Hematopoietic multipotent progenitor cell treated with erythropoietin and hydrocortisone succinate and interleukin-3 and kit ligand, for 4 days (in vitro differentiated cells): Measurements from ENCODE around the gene KAT7.

Source experiments
- DNase-seq: peaks from one replicate; pipeline ENCODE4 v3.0.0-alpha.2; 2015

Gene KAT7

DNA sequence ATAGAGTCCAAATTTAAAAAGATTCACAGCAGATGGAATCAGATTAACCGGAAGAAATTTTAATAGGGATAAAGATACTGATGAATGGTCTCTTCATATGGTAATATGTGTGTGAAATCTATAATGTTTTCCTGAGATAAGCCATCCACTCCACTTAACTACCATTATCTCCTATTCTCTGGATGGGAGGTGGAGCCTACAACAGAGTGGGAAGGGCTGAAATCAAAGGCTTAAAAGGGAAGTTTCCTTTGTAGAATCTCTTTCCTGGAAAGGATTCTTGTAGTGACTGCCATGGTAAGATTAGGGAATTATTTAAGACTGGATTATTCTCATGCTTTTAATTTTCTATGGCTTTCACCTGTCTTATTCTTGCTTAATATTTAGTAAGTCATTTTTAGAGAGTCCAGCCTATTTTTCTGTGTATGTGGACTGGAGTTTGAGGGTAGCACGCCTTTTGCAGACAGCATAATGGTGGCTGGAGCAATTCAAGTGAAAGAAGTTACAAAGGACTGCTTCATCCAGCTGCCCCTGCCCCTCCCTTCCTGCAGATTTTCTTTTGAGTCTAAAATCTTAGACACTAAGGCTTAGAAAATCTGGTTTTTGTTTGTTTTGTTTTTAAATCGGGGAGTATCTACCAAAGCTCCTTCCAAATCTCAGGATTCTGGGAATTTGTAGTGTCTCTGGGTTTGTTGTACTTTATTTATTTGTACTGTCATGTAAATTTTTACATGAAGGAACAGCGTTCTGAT, 26.5 kb downstream of the KAT7 start:
- DNase-seq: no peak

DNA sequence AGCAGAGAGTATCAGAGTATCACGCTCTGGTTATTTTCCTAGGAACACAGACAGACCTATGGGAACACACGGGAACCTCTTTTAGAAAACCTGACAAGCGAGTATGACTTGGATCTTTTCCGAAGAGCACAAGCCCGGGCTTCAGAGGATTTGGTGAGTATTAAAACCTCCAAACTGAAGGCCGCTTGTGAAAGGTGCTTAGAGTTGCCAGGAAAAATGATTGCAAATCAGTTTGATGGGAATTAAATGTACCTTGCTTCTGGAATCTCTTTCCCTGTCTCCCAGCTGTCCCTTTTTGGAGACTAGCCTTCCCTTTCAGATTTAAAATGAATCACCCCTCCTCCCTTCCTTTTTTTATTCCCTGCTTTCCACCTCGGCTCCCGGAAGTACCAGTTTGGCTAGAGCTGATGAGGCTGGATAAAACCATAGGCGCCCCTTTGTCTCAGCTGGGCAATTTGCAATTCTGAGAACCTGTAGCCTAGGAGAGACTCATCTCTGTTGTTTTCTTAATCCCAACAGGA, 27.3 kb downstream of the KAT7 start:
- DNase-seq: no peak

DNA sequence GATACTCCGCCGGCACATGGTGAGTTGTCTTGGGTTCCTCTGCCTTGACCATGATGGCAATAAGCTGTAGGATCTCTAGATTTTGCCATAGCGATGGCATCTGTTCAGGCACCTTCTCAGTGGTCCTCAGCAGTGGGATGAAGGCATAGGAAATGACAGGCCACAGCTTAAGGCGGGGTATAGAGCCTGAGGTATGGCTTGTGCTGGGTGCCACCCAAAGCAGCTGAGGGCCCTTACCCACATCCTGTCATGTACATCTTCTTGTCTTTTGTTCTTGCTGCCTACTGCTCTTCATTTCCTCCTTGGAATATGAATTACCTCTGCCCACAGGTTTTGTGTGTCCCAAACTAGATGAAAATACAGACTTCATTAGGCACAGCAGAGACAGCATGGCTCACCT, 29.5 kb downstream of the KAT7 start:
- no peak for DNase-seq

DNA sequence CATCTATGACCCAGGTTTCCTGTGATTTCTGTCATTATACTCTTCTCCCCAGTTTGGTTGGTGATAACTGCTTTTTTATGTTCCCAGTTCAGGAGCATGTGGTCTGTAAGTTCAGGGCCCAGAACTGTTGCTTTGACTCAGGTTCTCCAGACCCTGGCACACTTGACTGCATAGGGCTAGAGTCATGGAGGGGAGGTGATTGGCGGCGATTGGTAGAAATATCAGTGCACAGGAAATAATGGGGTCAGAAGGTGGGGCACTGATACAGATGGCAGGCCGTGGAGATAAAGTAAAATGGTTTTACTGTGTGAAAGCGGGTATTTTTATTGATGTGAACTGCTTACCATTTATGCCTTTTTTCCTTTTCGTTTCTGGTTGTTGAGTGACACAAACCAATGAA, 30.7 kb downstream of the KAT7 start:
- peak; percentile 59 for DNase-seq

DNA sequence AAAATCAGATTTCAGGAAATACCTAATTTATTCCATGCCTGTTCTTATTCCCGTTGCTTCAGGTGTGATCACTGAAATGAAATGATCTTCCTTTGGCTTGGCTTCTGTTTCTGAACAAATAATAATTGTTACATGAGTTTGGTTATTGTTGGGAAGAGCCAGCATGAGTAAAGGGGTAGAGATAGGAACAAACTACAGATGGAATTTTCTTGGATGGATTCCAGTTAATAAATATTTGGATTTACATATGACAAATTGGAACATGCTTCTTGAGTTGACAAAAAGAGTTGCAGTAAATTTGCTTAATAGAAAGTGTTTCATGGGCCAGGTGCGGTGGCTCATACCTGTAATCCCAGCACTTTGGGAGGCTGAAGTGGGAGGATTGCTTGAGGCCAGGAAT, 31.2 kb downstream of the KAT7 start:
- DNase-seq: no peak

DNA sequence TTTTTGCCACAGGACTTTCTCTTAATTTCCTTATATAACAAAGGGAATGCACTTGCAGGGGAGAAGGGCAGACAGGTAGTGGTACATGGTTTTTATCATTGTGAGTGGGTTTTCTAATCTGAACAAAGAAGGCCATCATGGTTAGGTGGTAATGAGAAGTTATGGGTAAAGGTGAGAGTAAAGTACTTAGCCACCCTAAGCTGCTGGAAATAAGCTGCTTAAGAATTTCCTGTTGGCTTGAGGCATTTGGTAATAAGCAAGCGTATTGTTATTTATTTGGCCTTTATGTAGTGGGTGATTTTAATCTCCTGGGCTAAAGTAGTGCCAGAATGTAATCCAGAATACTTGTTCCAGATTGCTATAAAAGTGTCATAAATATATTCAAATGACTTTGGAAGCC, 32.3 kb downstream of the KAT7 start:
- no peak for DNase-seq

DNA sequence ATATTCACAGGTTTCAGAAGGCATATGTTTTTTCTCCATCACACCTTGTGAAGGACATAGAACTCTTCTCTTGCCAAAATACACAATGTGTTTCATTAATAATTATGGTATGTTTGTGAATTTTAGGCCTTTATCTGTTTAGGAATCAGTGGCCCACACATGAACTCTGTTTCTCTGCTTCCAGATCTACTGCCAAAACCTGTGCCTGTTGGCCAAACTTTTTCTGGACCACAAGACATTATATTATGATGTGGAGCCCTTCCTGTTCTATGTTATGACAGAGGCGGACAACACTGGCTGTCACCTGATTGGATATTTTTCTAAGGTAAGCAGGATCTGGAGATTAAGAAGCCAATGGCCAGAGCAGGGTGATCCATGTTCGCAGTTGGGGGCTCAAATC, 33.0 kb downstream of the KAT7 start:
- DNase-seq: no peak

DNA sequence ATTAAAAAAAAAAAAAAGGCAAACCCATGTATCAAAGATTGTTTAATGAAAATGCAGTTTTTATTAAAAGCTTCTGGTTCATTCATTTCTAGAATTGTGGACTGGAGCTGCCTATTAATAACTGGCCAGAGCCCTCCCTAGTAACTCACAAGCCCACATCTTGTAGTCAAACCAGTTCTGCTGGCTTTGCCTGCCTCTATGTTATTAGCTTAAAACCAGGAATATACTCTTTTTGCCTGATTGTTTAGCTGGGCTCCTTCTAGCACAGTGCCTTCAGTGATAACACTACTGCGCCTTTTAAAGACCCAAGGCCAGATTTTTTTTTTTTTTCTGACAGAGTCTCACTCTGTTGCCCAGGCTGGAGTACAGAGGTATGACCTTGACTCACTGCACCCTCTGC, 33.4 kb downstream of the KAT7 start:
- no peak for DNase-seq

DNA sequence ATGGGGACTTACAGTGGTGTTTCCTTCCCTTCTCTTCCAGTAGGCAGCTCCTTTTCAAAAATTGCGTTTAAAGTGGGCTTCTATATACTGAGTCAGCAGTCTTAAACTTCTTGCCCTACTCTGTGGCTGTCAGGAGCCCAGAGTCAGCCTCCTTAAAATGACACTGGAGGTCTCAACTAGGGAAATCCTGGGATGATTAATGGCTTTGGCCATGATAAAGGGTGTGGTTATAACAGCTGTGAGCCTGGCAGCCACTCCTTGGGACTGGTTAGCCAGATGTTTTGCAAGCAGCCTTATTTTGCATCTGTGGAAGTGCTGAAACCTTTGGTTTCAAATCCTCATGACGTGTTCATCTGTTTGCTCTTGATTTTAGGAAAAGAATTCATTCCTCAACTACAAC, 34.3 kb downstream of the KAT7 start:
- DNase-seq: peak; percentile 26

DNA sequence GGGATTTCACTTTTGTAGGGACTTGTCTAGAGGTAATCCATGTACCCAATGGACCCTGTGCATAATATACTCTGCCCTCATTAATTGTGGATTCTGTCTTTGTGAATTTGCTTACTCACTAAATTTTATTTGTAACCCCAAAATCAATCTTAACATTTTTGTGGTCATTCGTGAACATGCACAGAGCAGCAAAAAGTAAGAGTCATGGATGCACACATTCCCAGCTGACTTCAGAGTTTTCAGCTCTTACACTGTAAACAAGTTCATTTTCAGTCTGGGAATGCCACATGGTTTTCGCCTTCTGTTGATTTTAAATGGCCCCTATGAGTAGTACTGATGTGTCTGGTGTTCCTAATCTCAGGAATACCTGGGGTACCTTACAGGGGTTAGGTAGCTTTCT, 35.1 kb downstream of the KAT7 start:
- DNase-seq: no peak

DNA sequence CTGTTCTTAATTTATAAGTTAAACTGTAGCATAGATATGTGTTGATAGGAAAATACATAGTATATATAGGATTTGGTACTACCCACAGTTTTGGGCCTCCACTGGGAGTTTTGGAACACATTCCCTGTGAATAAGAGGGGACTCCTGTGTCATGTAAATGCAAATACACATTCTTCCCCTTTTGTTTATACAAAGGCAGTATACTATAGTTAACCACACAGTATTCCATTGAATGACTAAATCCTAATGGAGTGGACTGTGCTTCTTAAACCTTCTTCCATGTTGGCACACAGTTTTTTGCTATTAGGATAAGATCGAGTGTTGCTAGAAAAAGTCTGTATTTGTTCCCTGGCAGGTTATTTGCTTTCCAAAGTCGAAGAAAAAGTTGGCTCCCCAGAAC, 37.2 kb downstream of the KAT7 start:
- no peak for DNase-seq

DNA sequence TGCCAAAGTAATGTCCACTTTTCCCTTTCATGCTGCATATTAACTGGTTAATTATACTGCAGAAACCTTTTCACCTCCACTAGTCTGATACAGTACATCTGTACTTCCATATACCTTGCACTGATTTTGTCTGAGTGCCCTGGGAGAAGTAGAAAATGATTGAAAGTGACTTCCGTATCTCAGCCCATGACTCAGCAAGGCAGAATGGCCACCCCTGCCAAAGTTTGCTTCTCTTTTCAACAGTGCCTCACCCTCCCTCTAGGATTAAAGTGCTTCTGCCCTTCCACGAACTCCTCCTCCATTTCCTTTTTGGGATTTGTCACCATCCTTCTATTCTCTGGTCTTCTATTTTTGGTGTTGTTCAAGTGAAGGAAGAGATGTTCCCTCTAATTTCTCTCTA, 39.8 kb downstream of the KAT7 start:
- DNase-seq: peak; percentile 46

DNA sequence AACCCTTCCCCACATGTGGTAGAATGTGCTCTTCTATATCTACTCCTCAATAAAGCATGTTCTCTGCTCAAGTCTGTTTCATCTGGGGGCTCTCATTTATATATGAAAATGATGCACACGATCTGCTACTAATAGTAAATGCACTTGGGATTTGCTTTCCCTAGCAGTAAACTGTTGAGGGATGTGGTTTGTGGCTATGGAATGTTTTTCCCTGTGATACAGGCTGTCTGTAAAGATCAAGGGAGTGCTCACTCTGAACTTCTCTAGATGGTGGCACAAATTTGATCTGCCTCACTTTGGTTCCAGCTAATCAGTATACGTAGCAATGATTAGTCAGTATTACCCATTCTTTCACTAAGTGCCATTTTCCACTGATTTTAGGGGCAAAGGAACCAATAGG, 40.5 kb downstream of the KAT7 start:
- DNase-seq: no peak

DNA sequence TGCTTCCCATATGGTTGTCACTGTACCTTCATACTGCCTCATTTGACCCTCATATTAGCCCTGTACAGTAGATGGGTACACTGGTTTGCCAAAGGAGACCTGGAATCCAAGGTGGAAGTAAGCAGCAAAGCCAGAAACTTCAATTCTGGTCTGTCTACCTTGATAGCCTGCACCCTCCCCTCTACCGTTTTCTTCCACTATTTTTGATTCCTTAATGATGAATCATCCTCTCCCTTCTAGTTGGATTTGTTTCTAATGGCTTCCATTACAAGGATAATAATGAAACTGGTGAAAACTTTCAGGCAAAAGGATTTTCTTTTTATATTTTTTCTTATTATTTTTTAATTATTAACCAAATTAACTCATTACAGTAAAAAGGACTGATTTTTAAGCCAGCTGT, 42.1 kb downstream of the KAT7 start:
- no peak for DNase-seq

DNA sequence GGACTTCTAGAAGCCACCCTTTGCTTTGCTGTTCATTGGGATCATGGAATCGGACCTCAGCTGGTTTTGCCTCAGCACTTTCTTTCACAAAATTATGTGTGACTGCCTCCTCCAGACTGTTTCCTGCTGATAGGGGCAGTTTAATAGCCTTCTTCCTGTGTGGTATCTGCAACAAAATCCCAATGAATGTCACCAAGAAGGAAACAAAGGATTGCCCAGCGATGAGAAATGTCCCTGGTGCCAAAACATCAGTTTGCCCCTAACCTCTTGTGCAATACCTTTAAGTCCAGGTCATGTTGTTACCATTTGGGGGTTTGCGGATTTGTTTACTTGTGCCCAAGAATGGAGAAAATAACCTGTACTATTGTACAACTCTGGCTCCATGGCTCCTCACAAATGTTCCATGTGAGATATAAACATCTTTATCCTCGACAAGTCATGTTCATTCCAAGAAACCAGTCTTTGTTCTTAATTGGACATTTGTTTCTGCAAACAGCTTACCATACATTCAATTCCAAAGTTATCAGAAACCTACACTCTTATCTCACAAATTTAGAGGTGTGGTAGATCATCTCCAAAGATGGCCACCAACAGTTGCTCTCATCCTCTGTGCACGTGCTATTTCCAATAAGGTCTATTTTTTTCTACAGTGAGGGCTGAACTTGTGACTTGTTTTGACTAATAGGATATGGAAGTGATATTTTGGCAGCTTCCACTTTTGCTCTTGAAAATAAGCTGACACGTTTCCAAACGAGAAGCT, 44.5 kb downstream of the KAT7 start:
- DNase-seq: peak; percentile 85

DNA sequence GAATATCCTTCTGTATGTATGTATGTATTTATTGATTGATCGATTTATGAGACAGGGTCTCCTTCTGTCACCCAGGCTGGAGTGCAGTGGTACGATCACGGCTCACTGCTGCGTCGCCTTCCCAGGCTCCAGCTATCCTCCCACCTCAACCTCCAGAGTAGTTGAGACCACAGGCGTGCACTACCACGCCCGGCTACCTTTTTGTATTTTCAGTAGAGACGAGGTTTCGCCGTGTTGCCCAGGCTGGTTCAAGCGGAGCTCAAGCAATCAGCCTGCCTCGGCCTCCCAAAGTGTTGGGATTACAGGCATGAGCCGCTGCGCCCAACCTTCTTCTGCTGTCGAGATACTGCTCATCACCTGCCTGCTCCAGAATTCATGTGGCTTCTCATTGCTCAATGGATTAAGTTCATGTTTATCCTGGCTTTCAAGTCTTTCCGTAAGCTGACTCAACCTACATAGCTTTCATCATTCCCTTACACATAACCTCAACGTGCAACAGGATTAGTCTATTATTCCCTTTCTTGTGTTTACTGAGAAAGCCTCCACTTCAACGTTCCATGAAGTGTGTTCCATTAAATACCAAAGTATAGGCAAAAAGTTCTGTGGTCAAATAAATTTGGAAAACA, 45.8 kb downstream of the KAT7 start:
- no peak for DNase-seq

DNA sequence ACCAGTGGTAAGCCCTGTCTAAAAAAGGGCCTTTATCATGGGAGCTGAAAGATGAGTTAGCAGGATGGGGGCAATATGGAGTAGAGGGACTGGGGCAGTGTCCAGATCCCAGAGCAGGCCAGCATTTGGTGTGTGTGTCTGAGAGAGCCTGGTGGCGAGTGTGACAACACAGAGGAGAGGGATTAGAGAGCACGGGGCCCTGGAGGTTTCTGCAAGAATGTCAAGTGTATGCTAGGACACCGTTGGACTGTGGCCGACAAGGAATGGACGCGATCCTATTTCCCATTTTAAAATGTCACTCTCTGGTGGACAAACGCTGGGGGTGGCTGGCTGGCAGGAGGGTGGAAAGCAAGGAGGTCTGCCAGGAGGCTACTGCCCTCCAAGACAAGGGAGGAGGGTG, 47.0 kb downstream of the KAT7 start:
- DNase-seq: no peak

DNA sequence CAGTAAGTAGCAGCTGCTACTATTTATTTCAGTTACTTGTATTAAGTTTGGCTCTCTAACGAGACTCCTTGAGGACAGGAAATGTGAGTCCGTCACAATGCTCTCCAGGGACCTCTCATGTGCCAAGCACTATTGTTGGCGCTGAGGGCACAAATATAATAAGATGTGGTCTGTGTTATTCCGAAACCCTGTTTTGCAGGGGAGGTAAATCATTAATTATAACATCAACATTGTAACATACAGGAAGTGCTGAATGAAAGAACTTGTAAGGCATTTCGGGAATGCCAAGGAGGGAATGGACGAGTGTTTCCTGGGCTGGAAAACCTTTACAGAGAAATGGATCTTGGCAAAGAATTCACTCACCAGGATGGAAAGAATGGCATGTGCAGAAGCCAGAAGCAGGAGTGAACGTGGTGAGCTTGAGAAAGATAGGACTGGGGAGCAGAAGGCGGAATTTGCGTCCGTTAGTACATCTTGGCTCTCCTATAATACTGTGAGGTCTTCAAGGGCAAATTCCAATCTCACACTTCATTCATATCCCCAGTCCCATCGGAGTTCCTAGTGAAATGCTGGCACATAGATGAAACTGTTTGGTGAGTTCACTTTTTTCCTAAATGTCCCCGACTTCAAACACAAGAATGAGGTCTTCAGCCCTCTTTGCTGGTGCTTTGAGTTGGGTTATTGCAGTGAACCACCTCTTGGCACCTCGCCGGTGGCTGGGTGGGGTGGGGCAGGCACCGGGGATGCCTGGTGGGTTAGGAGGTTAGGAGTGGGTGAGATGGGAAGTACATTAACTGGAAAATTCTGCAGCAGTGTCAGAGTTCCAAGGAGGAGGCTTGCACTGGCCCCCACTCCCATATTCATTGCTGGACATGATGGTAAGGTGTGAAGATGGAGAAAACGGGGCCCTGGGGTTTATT, 47.9 kb downstream of the KAT7 start:
- no peak for DNase-seq

DNA sequence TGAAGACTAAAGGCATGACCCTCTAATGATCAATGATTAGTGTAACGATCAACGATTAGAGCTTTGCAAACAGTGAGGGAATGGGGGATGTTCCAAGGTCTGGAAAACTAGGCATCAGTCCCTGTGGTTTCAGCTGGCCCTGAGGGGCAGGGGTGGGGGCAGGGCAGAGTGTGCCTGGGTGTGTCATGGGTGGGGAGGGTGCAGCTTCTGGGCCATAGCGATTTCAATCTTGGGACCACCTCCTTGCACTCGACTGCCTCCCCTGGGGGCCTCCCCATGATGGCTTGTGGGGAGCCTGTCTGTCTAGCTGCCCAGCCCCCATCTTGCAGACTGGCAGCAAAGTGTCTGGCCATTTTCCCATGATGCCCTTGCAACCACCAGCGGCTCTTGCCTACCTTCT, 51.0 kb downstream of the KAT7 start:
- peak; percentile 30 for DNase-seq

DNA sequence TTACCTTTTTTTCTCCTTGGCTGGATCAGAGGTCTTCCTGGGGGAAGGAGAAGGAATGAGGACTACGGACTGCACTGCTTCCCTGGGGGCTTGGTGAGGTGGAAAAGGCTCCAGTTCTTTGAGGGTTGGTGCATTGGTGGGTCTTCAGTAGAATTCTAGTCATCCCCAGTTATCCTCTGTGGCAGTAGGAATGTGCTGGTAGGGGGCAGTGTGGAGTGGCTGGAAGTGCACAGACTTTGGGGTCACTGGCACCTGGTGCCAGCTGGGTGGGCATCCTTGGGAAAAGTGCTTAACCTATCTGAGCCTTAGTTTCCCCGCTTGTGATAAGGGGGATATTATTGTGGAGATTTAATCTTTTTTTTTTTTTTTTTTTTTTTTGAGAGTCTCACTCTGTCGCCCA, 53.1 kb downstream of the KAT7 start:
- DNase-seq: no peak

DNA sequence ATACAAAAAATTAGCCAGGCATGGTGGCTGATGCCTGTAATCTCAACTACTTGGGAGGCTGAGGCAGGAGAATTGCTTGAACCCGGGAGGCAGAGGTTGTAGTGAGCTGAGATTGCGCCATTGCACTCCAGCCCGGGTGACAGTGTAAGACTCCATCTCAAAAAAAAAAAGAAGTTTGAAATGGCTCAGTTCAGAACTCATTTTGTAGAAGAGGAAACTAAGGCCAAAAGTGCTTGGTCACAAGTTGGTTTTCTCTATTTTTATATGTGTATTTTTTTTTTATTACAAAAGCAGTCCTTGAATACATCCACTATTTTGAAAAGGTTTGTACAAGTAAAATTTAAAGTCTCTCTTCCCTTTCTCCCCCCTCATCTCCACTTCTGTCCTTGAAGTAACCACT, 53.9 kb downstream of the KAT7 start:
- DNase-seq: peak; percentile 25

DNA sequence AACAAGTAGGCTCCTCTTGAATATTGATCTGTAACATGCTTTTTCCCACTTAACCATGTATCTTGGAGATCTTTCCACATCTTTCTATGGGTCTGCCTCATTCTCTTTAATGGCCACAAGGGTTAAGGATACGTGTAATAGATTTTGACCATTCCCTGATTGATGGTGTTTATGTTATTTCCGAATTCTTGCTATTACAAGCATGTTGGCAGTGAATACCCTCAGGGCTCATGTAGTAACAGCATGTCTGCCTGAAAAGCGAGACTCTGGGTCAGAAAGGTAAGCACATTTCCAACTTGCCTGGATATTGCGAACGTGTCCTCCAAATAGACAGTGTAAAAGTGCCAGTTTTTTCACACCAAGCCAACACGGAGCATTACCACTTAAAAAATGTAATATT, 54.4 kb downstream of the KAT7 start:
- no peak for DNase-seq

DNA sequence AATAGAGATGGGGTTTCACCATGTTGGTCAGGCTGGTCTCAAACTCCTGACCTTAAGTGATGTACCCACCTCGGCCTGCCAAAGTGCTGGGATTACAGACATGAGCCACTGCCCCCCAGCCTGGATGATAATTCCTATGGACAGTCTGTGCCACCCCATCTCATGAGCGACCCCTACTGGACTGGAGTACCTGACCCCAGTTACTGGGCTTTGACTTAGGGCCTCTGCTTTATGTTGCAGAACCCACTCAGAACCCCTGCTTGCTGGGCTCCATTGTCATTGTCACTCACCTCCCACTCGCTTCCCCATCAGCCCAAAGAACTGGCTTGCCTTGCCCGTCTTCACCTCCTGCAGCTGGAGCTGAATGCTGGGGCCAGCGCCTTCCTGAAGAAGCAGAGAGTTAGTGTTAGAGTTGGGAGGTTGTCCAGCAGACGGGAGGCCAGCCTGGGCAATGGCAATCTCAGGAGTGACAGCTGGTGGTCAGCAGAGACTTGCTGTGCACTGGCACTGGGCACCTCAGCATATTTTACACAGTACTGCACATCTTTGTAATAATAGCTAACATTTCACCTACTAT, 55.4 kb downstream of the KAT7 start:
- peak; percentile 49 for DNase-seq
